Right atrium auricular region (tissue), 2 donors: ENCODE results near the gene OSTC. TPM values are rescaled to one million over a fixed set of nuclear protein-coding genes. Genes with fewer than 3 reads are reported as not detected.

Source experiments
- DNase-seq: peaks from one replicate; pipeline ENCODE4 v3.0.0-alpha.2; 2019; ENCODE audit warnings: low spot score
- H3K27ac ChIP-seq, 2 donors: fragments of 200-600 bp; sonication (generic); 1 replicate in 1 of 2; 2 replicates in 1 of 2; pipeline ENCODE4 v1.5.1; 2016 to 2019
- H3K27me3 ChIP-seq, 2 donors: fragments of 200-600 bp; sonication (generic); one replicate each; pipeline versions ENCODE4 v1.5.1 to v1.6.0; 2017 to 2019
- H3K36me3 ChIP-seq: fragments of 200-600 bp; sonication (generic); one replicate; pipeline ENCODE4 v1.5.1; 2016
- H3K4me1 ChIP-seq, 2 donors: fragments of 200-600 bp; sonication (generic); one replicate each; pipeline versions ENCODE4 v1.5.1 to v1.6.0; 2017 to 2019
- H3K4me3 ChIP-seq, 2 donors: fragments of 200-600 bp; sonication (generic); 1 replicate in 1 of 2; 2 replicates in 1 of 2; pipeline ENCODE4 v1.5.1; 2017 to 2019; ENCODE audit warnings: mild to moderate bottlenecking in 1 of 2, moderate library complexity in 1 of 2
- H3K9me3 ChIP-seq, 2 donors: fragments of 200-600 bp; sonication (generic); one replicate each; pipeline ENCODE4 v1.5.1; 2019
- CTCF ChIP-seq, 2 donors: fragments of 200-600 bp; sonication (generic); IDR thresholded peaks; one replicate each; pipeline ENCODE4 v1.5.1; 2019; ENCODE audit warnings: antibody characterized with exemption in 2 of 2
- total RNA-seq, 2 donors: library from RNA; depleted of rRNA; stranded (reverse); fragments of >200 nt; gene quantifications; one replicate each; pipeline ENCODE4 v1.1.0, GENCODE V29; 2016

OSTC gene
- total RNA-seq, 2 donors from 2014 or later = 29.8 to 43.3 TPM

GRCh38 chr4:108635070-108635655 lies 15.2 kb upstream of the OSTC start:
- DNase-seq = no peak
- H3K27me3 ChIP-seq = no peaks in the 10 kb centered on the region
- H3K4me1 ChIP-seq = no peaks in the 10 kb centered on the region
- no peak for TF ChIP-seq CTCF (IDR thresholded peaks at IDR 0.05)
- no peak overlapping the region for H3K4me3 ChIP-seq
- H3K27ac ChIP-seq = no peak overlapping the region
- peaks cover 52% of the 10 kb centered on the region for H3K36me3 ChIP-seq
- no peaks in the 10 kb centered on the region for H3K9me3 ChIP-seq

GRCh38 chr4:108636246-108636645 lies 14.2 kb upstream of the OSTC start:
- no peak for TF ChIP-seq CTCF (IDR thresholded peaks at IDR 0.05)
- no peak for DNase-seq
- Histone ChIP-seq H3K4me3 (no peak overlapping the region), H3K4me1 (no peaks in the 10 kb centered on the region), H3K27me3 (no peaks in the 10 kb centered on the region), H3K27ac (no peak overlapping the region), H3K9me3 (no peaks in the 10 kb centered on the region), H3K36me3 (peaks cover 41% of the 10 kb centered on the region)

GRCh38 chr4:108637856-108638255 lies 12.5 kb upstream of the OSTC start:
- DNase-seq = no peak
- H3K27ac ChIP-seq = no peak overlapping the region
- H3K27me3 ChIP-seq = no peaks in the 10 kb centered on the region
- no peak overlapping the region for H3K4me3 ChIP-seq
- no peaks in the 10 kb centered on the region for H3K9me3 ChIP-seq
- no peak for TF ChIP-seq CTCF (IDR thresholded peaks at IDR 0.05)
- H3K4me1 ChIP-seq = no peaks in the 10 kb centered on the region
- H3K36me3 ChIP-seq = peaks cover 25% of the 10 kb centered on the region

GRCh38 chr4:108644237-108644636 lies 6.2 kb upstream of the OSTC start:
- Histone ChIP-seq H3K27me3 (no peaks in the 10 kb centered on the region), H3K27ac (no peak overlapping the region), H3K9me3 (no peaks in the 10 kb centered on the region), H3K36me3 (no peaks in the 10 kb centered on the region), H3K4me1 (no peaks in the 10 kb centered on the region), H3K4me3 (no peak overlapping the region)
- TF ChIP-seq CTCF (IDR thresholded peaks at IDR 0.05) = no peak
- no peak for DNase-seq

GRCh38 chr4:108646706-108647105 lies 3.7 kb upstream of the OSTC start:
- Histone ChIP-seq H3K36me3 (no peaks in the 10 kb centered on the region), H3K27me3 (no peaks in the 10 kb centered on the region), H3K9me3 (no peaks in the 10 kb centered on the region), H3K27ac (no peak overlapping the region), H3K4me3 (no peak overlapping the region), H3K4me1 (peaks cover 0 to 10% of the 10 kb centered on the region in 2 donors)
- TF ChIP-seq CTCF (IDR thresholded peaks at IDR 0.05) = no peak
- no peak for DNase-seq

- H3K27ac ChIP-seq = peak overlapping the region; percentile 71 to 85
- no peaks in the 10 kb centered on the region for H3K9me3 ChIP-seq
- peak overlapping the region; percentile 4 to 68 for H3K4me3 ChIP-seq
- peaks cover 0 to 27% of the 10 kb centered on the region in 2 donors for H3K4me1 ChIP-seq
- H3K27me3 ChIP-seq = no peaks in the 10 kb centered on the region
- no peak for TF ChIP-seq CTCF (IDR thresholded peaks at IDR 0.05)
- no peak for DNase-seq
- H3K36me3 ChIP-seq = no peaks in the 10 kb centered on the region
These were observed 562 bp upstream of the OSTC start for GRCh38 chr4:108649863-108650211.
